A673 (cell line): ENCODE data around the gene P2RY12. TPM values are rescaled to one million over a fixed set of nuclear protein-coding genes. Genes with fewer than 3 reads are reported as not detected.

ENCODE experiments used
- BruUV-seq: library from RNA; stranded (reverse); fragments of 400-500 nt; replicated peaks from 2 replicates; lab custom pipeline; 2021; lab: Mats Ljungman, UMichigan
- CTCF ChIA-PET: fragments of 300-600 bp; sonication (Branson Sonifier 250); formaldehyde crosslinking; loops from one replicate; lab custom pipeline; 2022; ENCODE audit warnings: antibody characterized with exemption; lab: Charles Lee
- POLR2A ChIA-PET: fragments of 300-600 bp; sonication (Branson Sonifier 250); formaldehyde crosslinking; loops from one replicate; lab custom pipeline; 2022; ENCODE audit warnings: antibody characterized with exemption; ENCODE audit not compliant: low non-redundant PET; lab: Charles Lee
- DNase-seq: peaks from one replicate; pipeline ENCODE4 v3.0.0-alpha.2; 2015; ENCODE audit warnings: low spot score
- H3K27ac ChIP-seq: fragments of 200-600 bp; sonication (generic); 2 replicates; pipeline ENCODE4 v1.5.1; 2016; ENCODE audit warnings: mixed run types, low read depth, mild to moderate bottlenecking, mixed read lengths, antibody characterized with exemption, low read length; ENCODE audit not compliant: poor library complexity, severe bottlenecking
- H3K27me3 ChIP-seq: fragments of 200-600 bp; sonication (generic); replicated peaks from 2 replicates; pipeline ENCODE4 v1.6.1; 2017; ENCODE audit warnings: mixed run types, low read depth, mild to moderate bottlenecking, mixed read lengths, antibody characterized with exemption, low read length; ENCODE audit not compliant: insufficient read depth, poor library complexity
- H3K36me3 ChIP-seq: fragments of 200-600 bp; sonication (generic); 2 replicates; pipeline ENCODE4 v1.6.1; 2016; ENCODE audit warnings: mixed run types, mild to moderate bottlenecking, mixed read lengths, antibody characterized with exemption, low read length; ENCODE audit not compliant: insufficient read depth, poor library complexity, severe bottlenecking
- H3K4me1 ChIP-seq: fragments of 200-600 bp; sonication (generic); 2 replicates; pipeline ENCODE4 v1.6.1; 2017; ENCODE audit warnings: mixed run types, mild to moderate bottlenecking, mixed read lengths, antibody characterized with exemption, low read length; ENCODE audit not compliant: insufficient read depth, poor library complexity, severe bottlenecking
- H3K4me3 ChIP-seq: fragments of 200-600 bp; sonication (generic); 2 replicates; pipeline ENCODE4 v1.5.1; 2016; ENCODE audit warnings: low read depth, mixed run types, mild to moderate bottlenecking, mixed read lengths, low read length; ENCODE audit not compliant: poor library complexity, severe bottlenecking
- H3K9me3 ChIP-seq: fragments of 200-600 bp; sonication (generic); 2 replicates; pipeline ENCODE4 v1.6.1; 2016; ENCODE audit warnings: mixed run types, low read depth, mild to moderate bottlenecking, mixed read lengths, antibody characterized with exemption, low read length; ENCODE audit not compliant: poor library complexity, severe bottlenecking
- CTCF ChIP-seq: fragments of 300-800, 200-600 bp; sonication (generic); conservative IDR thresholded peaks from 2 replicates; pipeline ENCODE4 v1.5.1; 2017; ENCODE audit warnings: low read depth, mild to moderate bottlenecking, antibody characterized with exemption, low read length, moderate library complexity, mixed read lengths
- EZH2 ChIP-seq: fragments of 200-600 bp; sonication (generic); IDR thresholded peaks from 2 replicates; pipeline ENCODE4 v1.6.1; 2017; ENCODE audit warnings: borderline replicate concordance, low read depth, mild to moderate bottlenecking, mixed read lengths, antibody characterized with exemption, low read length; ENCODE audit not compliant: poor library complexity, severe bottlenecking
- intact Hi-C: fragments of 100-400 bp; cut with micrococcal nuclease; formaldehyde crosslinking; loops from one replicate; pipeline ENCODE4 v1.10.0; 2022; ENCODE audit not compliant: unreplicated experiment
- total RNA-seq: library from RNA; stranded (reverse); gene quantifications from 2 replicates; pipeline ENCODE4 v1.2.3, GENCODE V29; 2021

The P2RY12 gene
- total RNA-seq, 1 experiment from 2014 or later: not detected

GRCh38 chr3:151403246-151403645, 18.7 kb upstream of the P2RY12 start:
- TF ChIP-seq CTCF: no peak
- TF ChIP-seq EZH2: no peak
- Histone ChIP-seq H3K36me3 (no peaks in the 10 kb centered on the region), H3K4me3 (no peak overlapping the region), H3K27me3 (no peaks in the 10 kb centered on the region), H3K27ac (no peak overlapping the region), H3K9me3 (no peaks in the 10 kb centered on the region), H3K4me1 (no peaks in the 10 kb centered on the region)
- intact Hi-C loops: no loop called here
- ChIA-PET CTCF (no interaction called here), POLR2A (no interaction called here)
- no TSS peak for BruUV-seq
- no peak for DNase-seq

- no peaks in the 10 kb centered on the region for H3K9me3 ChIP-seq
- POLR2A ChIA-PET: no interaction called here
- BruUV-seq: no TSS peak
- no peak for DNase-seq
- no peaks in the 10 kb centered on the region for H3K4me1 ChIP-seq
- CTCF ChIA-PET: no interaction called here
- no peak overlapping the region for H3K4me3 ChIP-seq
- H3K27me3 ChIP-seq: no peaks in the 10 kb centered on the region
- H3K27ac ChIP-seq: no peak overlapping the region
- intact Hi-C loops: no loop called here
- no peaks in the 10 kb centered on the region for H3K36me3 ChIP-seq
- TF ChIP-seq EZH2 (no peak), CTCF (no peak)
Observed at GRCh38 chr3:151402349-151402748, 17.8 kb upstream of the P2RY12 start.

GRCh38 chr3:151400341-151400740, 15.8 kb upstream of the P2RY12 start:
- BruUV-seq: no TSS peak
- intact Hi-C loops: no loop called here
- H3K4me1 ChIP-seq: no peaks in the 10 kb centered on the region
- ChIA-PET CTCF (no interaction called here), POLR2A (no interaction called here)
- TF ChIP-seq CTCF (no peak), EZH2 (no peak)
- no peaks in the 10 kb centered on the region for H3K27me3 ChIP-seq
- no peak for DNase-seq
- no peaks in the 10 kb centered on the region for H3K36me3 ChIP-seq
- no peaks in the 10 kb centered on the region for H3K9me3 ChIP-seq
- H3K4me3 ChIP-seq: no peak overlapping the region
- no peak overlapping the region for H3K27ac ChIP-seq
